Naive thymus-derived CD8-positive, alpha-beta T cell (primary cell): Measurements from ENCODE around the gene SPINK8. TPM values are rescaled to one million over a fixed set of nuclear protein-coding genes. Genes with fewer than 3 reads are reported as not detected.
"Not testable (repeated sequence)": the region's sequence is repeated elsewhere in the genome, so short reads cannot be mapped to it uniquely, and the experiment has no call there.

Experiments
- ATAC-seq, 2 donors: fragments of 150-1000 bp; cut with Tn5 transposase in 1 of 2; sonication (Bioruptor Pico), chemical (Tn5 transposase) in 1 of 2; 1 replicate in 1 of 2; 2 replicates in 1 of 2; pipeline ENCODE4 v1.10.0; 2021; ENCODE audit warnings: mild to moderate bottlenecking in 2 of 2, moderate library complexity in 2 of 2
- POLR2A ChIA-PET: fragments of 350-600 bp; sonication (Branson Sonifier 250); formaldehyde crosslinking; loops from one replicate; lab custom pipeline; 2021; ENCODE audit warnings: antibody characterized with exemption; lab: Charles Lee
- DNase-seq, 10 donors: peaks; one replicate each; pipeline versions ENCODE4 v3.0.0 to v3.0.0-alpha.2; 2020 to 2022
- H3K27ac Mint-ChIP-seq, 10 donors: one replicate each; pipeline ENCODE4 v1.8.0; 2020 to 2022; ENCODE audit warnings: mild to moderate bottlenecking in 10 of 10, mixed read lengths in 10 of 10, moderate library complexity in 4 of 10, inconsistent platforms in 1 of 10
- H3K27me3 Mint-ChIP-seq, 5 donors: one replicate each; pipeline ENCODE4 v1.8.0; 2021 to 2022; ENCODE audit warnings: mixed read lengths in 5 of 5
- H3K36me3 Mint-ChIP-seq, 3 donors: one replicate each; pipeline ENCODE4 v1.8.0; 2020 to 2022; ENCODE audit warnings: mixed read lengths in 3 of 3, mild to moderate bottlenecking in 2 of 3, inconsistent platforms in 1 of 3
- H3K4me1 Mint-ChIP-seq, 4 donors: one replicate each; pipeline ENCODE4 v1.8.0; 2021 to 2022; ENCODE audit warnings: mixed read lengths in 4 of 4
- H3K4me3 Mint-ChIP-seq, 10 donors: one replicate each; pipeline ENCODE4 v1.8.0; 2020 to 2022; ENCODE audit warnings: mild to moderate bottlenecking in 10 of 10, mixed read lengths in 10 of 10, moderate library complexity in 6 of 10, inconsistent platforms in 1 of 10
- H3K9me3 Mint-ChIP-seq, 9 donors: one replicate each; pipeline ENCODE4 v1.8.0; 2020 to 2022; ENCODE audit warnings: mixed read lengths in 9 of 9, mild to moderate bottlenecking in 3 of 9, inconsistent platforms in 1 of 9, moderate library complexity in 1 of 9
- microRNA-seq: library from miRNA; unstranded; fragments of <30 nt; microRNA quantifications from one replicate; pipeline ENCODE4 v1.2.0, GENCODE V29; 2022; ENCODE audit warnings: borderline microRNAs expressed
- polyA plus RNA-seq, 3 donors: library from polyadenylated mRNA; unstranded; fragments of 300-500 nt; fragmentation: Illumina TruSeq; gene quantifications; one replicate each; pipeline ENCODE4 v1.2.3, GENCODE V29; 2021
- total RNA-seq, 8 experiments: library from RNA in 2 of 8; stranded (reverse) in 2 of 8; gene quantifications; one replicate each; pipeline ENCODE4 v1.2.3 and lab custom pipeline; 2021 to 2026

SPINK8 gene
- total and polyA plus RNA-seq, 5 experiments from 2014 or later: not detected

GRCh38 chr3:48271763-48272498 is 61.5 kb downstream of the SPINK8 start:
- Mint-ChIP-seq H3K36me3 (peaks cover 0 to 5% (median 0%) of the 10 kb centered on the region in 3 donors), H3K9me3 (no peaks in the 10 kb centered on the region), H3K27ac (no peak overlapping the region), H3K27me3 (no peaks in the 10 kb centered on the region), H3K4me1 (peaks cover 21 to 37% (median 33%) of the 10 kb centered on the region in 4 donors), H3K4me3 (no peak overlapping the region)
- no peak for ATAC-seq
- POLR2A ChIA-PET: interaction anchor here (0.7 kb wide), 1 partner anchor 168 kb away, joined by 4 read pairs; the partner anchor contains the start of genes CCDC51 and TMA7
- DNase-seq: no peak

- not testable (repeated sequence) for H3K27me3 Mint-ChIP-seq, DNase-seq, H3K4me3 Mint-ChIP-seq, ATAC-seq, H3K9me3 Mint-ChIP-seq
- H3K4me1 Mint-ChIP-seq: peaks cover 20 to 38% (median 34%) of the 10 kb centered on the region in 4 donors
- peak overlapping the region in 1 of 10 donors; percentile 2 for H3K27ac Mint-ChIP-seq
- peaks cover 0 to 12% (median 0%) of the 10 kb centered on the region in 3 donors for H3K36me3 Mint-ChIP-seq
- POLR2A ChIA-PET: interaction anchor here (0.6 to 1.2 kb wide), 2 partner anchors 168 to 256 kb away, joined by 3 to 6 read pairs; partner anchors contain the start of genes CCDC51 and TMA7
Observed at GRCh38 chr3:48271223-48271622, 62.2 kb downstream of the SPINK8 start.

GRCh38 chr3:48270306-48270705 is 63.2 kb downstream of the SPINK8 start:
- no peak for ATAC-seq
- Mint-ChIP-seq H3K9me3 (no peaks in the 10 kb centered on the region), H3K27ac (peak overlapping the region in 9 of 10 donors; percentile 41 to 94 (median 84)), H3K36me3 (peaks cover 0 to 16% (median 0%) of the 10 kb centered on the region in 3 donors), H3K4me3 (peak overlapping the region in 5 of 10 donors; percentile 30 to 56 (median 43)), H3K27me3 (no peaks in the 10 kb centered on the region), H3K4me1 (peaks cover 20 to 38% (median 34%) of the 10 kb centered on the region in 4 donors)
- POLR2A ChIA-PET: interaction anchor here (0.5 to 3.4 kb wide), 5 partner anchors 30 to 646 kb away, joined by 3 to 26 read pairs (median 5); partner anchors contain the start of genes CCDC51, NME6, TMA7 and ZNF589
- no peak for DNase-seq

- POLR2A ChIA-PET: interaction anchor here (0.6 to 3.4 kb wide), 6 partner anchors 20 to 181 kb away, joined by 4 to 26 read pairs (median 5); partner anchors contain the start of genes NME6 and ZNF589
- Mint-ChIP-seq H3K36me3 (peaks cover 0 to 18% (median 0%) of the 10 kb centered on the region in 3 donors), H3K27me3 (no peaks in the 10 kb centered on the region), H3K27ac (peak overlapping the region; percentile 84 to 99 (median 93)), H3K4me3 (peak overlapping the region; percentile 65 to 89 (median 82)), H3K4me1 (peaks cover 20 to 38% (median 34%) of the 10 kb centered on the region in 4 donors), H3K9me3 (no peaks in the 10 kb centered on the region)
- ATAC-seq: no peak
- DNase-seq: peak in 1 of 10 donors; percentile 4
Observed at GRCh38 chr3:48269592-48269991, 63.9 kb downstream of the SPINK8 start.

- peak in 4 of 10 donors; percentile 7 to 22 (median 12) for DNase-seq
- no peaks in the 10 kb centered on the region for H3K9me3 Mint-ChIP-seq
- H3K27ac Mint-ChIP-seq: peak overlapping the region; percentile 84 to 99 (median 93)
- H3K4me3 Mint-ChIP-seq: peak overlapping the region; percentile 65 to 89 (median 82)
- H3K27me3 Mint-ChIP-seq: no peaks in the 10 kb centered on the region
- peak; percentile 12 to 19 for ATAC-seq
- peaks cover 20 to 38% (median 34%) of the 10 kb centered on the region in 4 donors for H3K4me1 Mint-ChIP-seq
- POLR2A ChIA-PET: interaction anchor here (0.6 to 3.4 kb wide), 9 partner anchors 19 to 288 kb away, joined by 3 to 26 read pairs (median 5); partner anchors contain the start of genes NME6, PFKFB4 and ZNF589
- peaks cover 0 to 22% (median 1%) of the 10 kb centered on the region in 3 donors for H3K36me3 Mint-ChIP-seq
Observed at GRCh38 chr3:48268936-48269561, 64.4 kb downstream of the SPINK8 start.

- Mint-ChIP-seq H3K9me3 (no peaks in the 10 kb centered on the region), H3K27me3 (no peaks in the 10 kb centered on the region)
- ATAC-seq: peak; percentile 96 to 97
Observed at GRCh38 chr3:48268381-48268935, 65.0 kb downstream of the SPINK8 start.

GRCh38 chr3:48267782-48268181 is 65.7 kb downstream of the SPINK8 start:
- Mint-ChIP-seq H3K4me3 (peak overlapping the region in 8 of 10 donors; percentile 23 to 88 (median 58)), H3K27me3 (no peaks in the 10 kb centered on the region), H3K9me3 (no peaks in the 10 kb centered on the region), H3K27ac (peak overlapping the region; percentile 84 to 99 (median 93)), H3K4me1 (peaks cover 17 to 34% (median 31%) of the 10 kb centered on the region in 4 donors), H3K36me3 (peaks cover 0 to 30% (median 5%) of the 10 kb centered on the region in 3 donors)
- ATAC-seq (no peak), DNase-seq (no peak)
- POLR2A ChIA-PET: interaction anchor here (0.6 to 3.4 kb wide), 3 partner anchors 27 to 193 kb away, joined by 5 to 26 read pairs (median 22); partner anchors contain the start of genes NME6 and ZNF589

More at GRCh38 chr3:48268381-48268935, 65.0 kb downstream of the SPINK8 start:
- H3K36me3 Mint-ChIP-seq: peaks cover 0 to 26% (median 5%) of the 10 kb centered on the region in 3 donors
- peak overlapping the region; percentile 65 to 89 (median 82) for H3K4me3 Mint-ChIP-seq
- peak; percentile 48 to 88 (median 80) for DNase-seq
- POLR2A ChIA-PET: interaction anchor here (0.6 to 3.4 kb wide), 8 partner anchors 22 to 289 kb away, joined by 3 to 26 read pairs (median 5); partner anchors contain the start of genes NME6, PFKFB4 and ZNF589
- H3K4me1 Mint-ChIP-seq: peaks cover 17 to 35% (median 32%) of the 10 kb centered on the region in 4 donors
- H3K27ac Mint-ChIP-seq: peak overlapping the region; percentile 84 to 99 (median 93)

- POLR2A ChIA-PET: no interaction called here
- peak overlapping the region in 2 of 10 donors; percentile 22 to 30 for H3K27ac Mint-ChIP-seq
- H3K4me1 Mint-ChIP-seq: peaks cover 2 to 15% (median 11%) of the 10 kb centered on the region in 4 donors
- no peak overlapping the region for H3K4me3 Mint-ChIP-seq
- DNase-seq (no peak), ATAC-seq (no peak)
- no peaks in the 10 kb centered on the region for H3K27me3 Mint-ChIP-seq
- peaks cover 7 to 77% (median 24%) of the 10 kb centered on the region in 3 donors for H3K36me3 Mint-ChIP-seq
- H3K9me3 Mint-ChIP-seq: peaks cover 0 to 2% (median 0%) of the 10 kb centered on the region in 9 donors
Observed at GRCh38 chr3:48258530-48258929, 74.9 kb downstream of the SPINK8 start.

Small RNA genes within 50 kb of the gene (microRNA-seq; reads per million reads assigned to microRNA genes)
- gene MIR2115: not detected

Other genes starting within 250 kb of the SPINK8 start
- not detected for gene CDC25A, start 145.2 kb downstream of the SPINK8 start, total RNA-seq
- gene CDC25A, start 145.2 kb downstream of the SPINK8 start, polyA plus RNA-seq: not detected
- not detected for gene CAMP, start 110.2 kb downstream of the SPINK8 start, total RNA-seq
- not detected for gene CAMP, start 110.2 kb downstream of the SPINK8 start, polyA plus RNA-seq
- 10 to 100 TPM; 37.6 to 39.2 TPM for gene ZNF589, start 92.6 kb downstream of the SPINK8 start, total RNA-seq
- 1 to 10 TPM; 4.7 to 9.7 (median 6.6) TPM for gene ZNF589, start 92.6 kb downstream of the SPINK8 start, polyA plus RNA-seq
- gene NME6, start 32.3 kb downstream of the SPINK8 start, total RNA-seq: 10 to 100 TPM; 34.3 to 40.4 TPM
- 10 to 100 TPM; 47.7 to 50.3 (median 48.6) TPM for gene NME6, start 32.3 kb downstream of the SPINK8 start, polyA plus RNA-seq
- gene FBXW12, start 38.6 kb upstream of the SPINK8 start, total RNA-seq: not detected
- gene FBXW12, start 38.6 kb upstream of the SPINK8 start, polyA plus RNA-seq: not detected
- 1 to 10 TPM; 2.0 to 3.2 TPM for gene PLXNB1, start 96.4 kb upstream of the SPINK8 start, total RNA-seq
- gene PLXNB1, start 96.4 kb upstream of the SPINK8 start, polyA plus RNA-seq: not detected
- gene CCDC51, start 106.5 kb upstream of the SPINK8 start, total RNA-seq: 1 to 10 TPM; 4.6 to 4.7 TPM
- 10 to 100 TPM in 2 of 3 donors, 1 to 10 TPM in 1; 8.6 to 12.9 (median 11.8) TPM for gene CCDC51, start 106.5 kb upstream of the SPINK8 start, polyA plus RNA-seq
- gene TMA7, start 106.6 kb upstream of the SPINK8 start, total RNA-seq: 100 to 1,000 TPM; 274 to 291 TPM
- gene TMA7, start 106.6 kb upstream of the SPINK8 start, polyA plus RNA-seq: 100 to 1,000 TPM; 714 to 931 (median 847) TPM
- 10 to 100 TPM; 13.2 to 13.5 TPM for gene ATRIP, start 113.1 kb upstream of the SPINK8 start, total RNA-seq
- 10 to 100 TPM in 2 of 3 donors, 1 to 10 TPM in 1; 8.9 to 17.5 (median 13.1) TPM for gene ATRIP, start 113.1 kb upstream of the SPINK8 start, polyA plus RNA-seq
- gene SHISA5, start 170.5 kb upstream of the SPINK8 start, total RNA-seq: 100 to 1,000 TPM; 176 to 186 TPM
- gene SHISA5, start 170.5 kb upstream of the SPINK8 start, polyA plus RNA-seq: 100 to 1,000 TPM; 341 to 364 (median 359) TPM
- gene PFKFB4, start 223.1 kb upstream of the SPINK8 start, total RNA-seq: 1 to 10 TPM; 2.4 to 3.0 TPM
- 1 to 10 TPM; 1.1 to 3.3 (median 1.9) TPM for gene PFKFB4, start 223.1 kb upstream of the SPINK8 start, polyA plus RNA-seq
- under 1 TPM in 1 of 2 experiments, not detected in 1; 0.25 TPM for gene UCN2, start 230.1 kb upstream of the SPINK8 start, total RNA-seq
- not detected for gene UCN2, start 230.1 kb upstream of the SPINK8 start, polyA plus RNA-seq